Measurements from ENCODE around the gene HOATZ.

- no peak for TF ChIP-seq POLR2A (IDR thresholded peaks at IDR 0.05)
- TF ChIP-seq CTCF (IDR thresholded peaks at IDR 0.05): no peak
These were observed 22.8 kb downstream of the HOATZ start for GRCh38 chr11:111537336-111537860.

Data from adrenal gland (tissue), 5 donors.